ENCODE data around the gene SHPK. TPM values are rescaled to one million over a fixed set of nuclear protein-coding genes. Genes with fewer than 3 reads are reported as not detected.

Gene SHPK
- total and polyA plus RNA-seq, 8 donors, result 7.4 to 10.5 (median 8.8) TPM

DNA sequence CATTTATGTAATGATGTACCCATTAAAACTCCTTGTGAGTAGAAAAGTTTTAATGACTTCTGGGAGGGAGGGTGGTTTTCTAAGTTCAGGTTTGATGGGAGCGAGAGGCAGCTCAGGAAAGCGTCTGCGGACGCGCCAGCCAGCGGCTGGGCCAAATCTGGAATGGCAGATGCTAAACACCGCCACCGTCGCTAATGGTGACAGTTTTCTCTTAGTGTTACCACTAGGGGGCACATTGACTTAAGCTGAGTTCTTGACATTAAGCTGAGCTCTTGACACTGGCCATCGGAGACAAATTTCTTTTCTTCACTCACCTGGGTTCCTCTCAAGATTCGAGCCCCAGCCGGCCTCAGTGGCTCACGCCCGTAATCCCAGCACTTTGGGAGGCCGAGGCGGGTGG, 33.6 kb downstream of the SHPK start:
- H3K4me3 ChIP-seq, result no peak overlapping the region
- WGBS, 2 donors, result 78 to 81% methylated on average over 16 of the region's 16 CpGs
- H3K4me1 ChIP-seq, result no peaks in the 10 kb centered on the region
- TF ChIP-seq, protein P1, sequence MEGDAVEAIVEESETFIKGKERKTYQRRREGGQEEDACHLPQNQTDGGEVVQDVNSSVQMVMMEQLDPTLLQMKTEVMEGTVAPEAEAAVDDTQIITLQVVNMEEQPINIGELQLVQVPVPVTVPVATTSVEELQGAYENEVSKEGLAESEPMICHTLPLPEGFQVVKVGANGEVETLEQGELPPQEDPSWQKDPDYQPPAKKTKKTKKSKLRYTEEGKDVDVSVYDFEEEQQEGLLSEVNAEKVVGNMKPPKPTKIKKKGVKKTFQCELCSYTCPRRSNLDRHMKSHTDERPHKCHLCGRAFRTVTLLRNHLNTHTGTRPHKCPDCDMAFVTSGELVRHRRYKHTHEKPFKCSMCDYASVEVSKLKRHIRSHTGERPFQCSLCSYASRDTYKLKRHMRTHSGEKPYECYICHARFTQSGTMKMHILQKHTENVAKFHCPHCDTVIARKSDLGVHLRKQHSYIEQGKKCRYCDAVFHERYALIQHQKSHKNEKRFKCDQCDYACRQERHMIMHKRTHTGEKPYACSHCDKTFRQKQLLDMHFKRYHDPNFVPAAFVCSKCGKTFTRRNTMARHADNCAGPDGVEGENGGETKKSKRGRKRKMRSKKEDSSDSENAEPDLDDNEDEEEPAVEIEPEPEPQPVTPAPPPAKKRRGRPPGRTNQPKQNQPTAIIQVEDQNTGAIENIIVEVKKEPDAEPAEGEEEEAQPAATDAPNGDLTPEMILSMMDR (IDR thresholded peaks at IDR 0.05), result peak in 2 of 4 donors; percentile 15 to 18
- peaks cover 0 to 10% (median 0%) of the 10 kb centered on the region in 3 donors for H3K36me3 ChIP-seq
- H3K27ac ChIP-seq, result no peak overlapping the region
- FAIRE-seq (no peak), ATAC-seq (peak in 2 of 4 donors; percentile 42 to 47), DNase-seq (peak in 1 of 6 donors; percentile 25)
- no peaks in the 10 kb centered on the region for H3K9me3 ChIP-seq
- H3K27me3 ChIP-seq, result no peaks in the 10 kb centered on the region
- intact Hi-C loops (cut with DNase I), result no loop called here

DNA sequence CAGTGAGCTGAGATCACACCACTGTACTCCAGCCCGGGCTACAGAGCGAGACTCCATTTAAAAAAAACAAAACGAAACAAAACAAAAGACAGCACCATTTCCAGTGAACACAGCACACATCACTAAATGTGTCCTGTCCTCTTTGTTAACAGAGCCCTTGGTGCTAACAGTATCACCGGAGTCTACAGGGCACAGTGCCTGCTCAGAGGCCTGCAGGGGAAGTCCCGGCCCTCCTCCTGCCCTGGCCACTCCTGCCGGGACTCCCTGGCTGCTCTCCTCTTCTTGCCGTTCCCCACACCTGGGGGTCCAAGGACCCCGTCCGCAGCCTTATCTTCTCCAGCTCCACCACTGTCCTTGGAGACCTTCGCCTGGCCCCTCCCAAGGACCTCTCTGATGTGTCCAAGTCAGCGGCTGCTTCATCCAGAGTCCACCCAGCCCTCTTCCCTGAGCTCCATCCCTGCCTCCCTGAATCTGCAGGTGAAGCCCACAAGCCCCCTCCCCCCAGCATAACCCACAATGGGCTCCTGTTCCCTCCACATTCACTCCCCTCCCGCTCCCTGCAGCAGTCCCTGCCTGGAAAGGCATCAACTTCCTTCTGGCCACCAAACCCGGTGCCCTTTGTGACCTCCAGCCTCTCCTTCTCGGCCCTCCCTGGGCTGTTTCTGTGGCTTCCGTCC, 35.4 kb downstream of the SHPK start:
- whole genome bisulfite sequencing, 2 donors, result 89 to 90% methylated on average over 15 of the region's 15 CpGs
- no peaks in the 10 kb centered on the region for H3K4me1 ChIP-seq
- no peak for FAIRE-seq
- intact Hi-C loops (cut with DNase I), result no loop called here
- DNase-seq, result no peak
- no peak overlapping the region for H3K4me3 ChIP-seq
- H3K36me3 ChIP-seq, result peaks cover 0 to 1% (median 0%) of the 10 kb centered on the region in 3 donors
- TF ChIP-seq, protein P1 (IDR thresholded peaks at IDR 0.05), result no peak
- H3K9me3 ChIP-seq, result no peaks in the 10 kb centered on the region
- H3K27me3 ChIP-seq, result no peaks in the 10 kb centered on the region
- H3K27ac ChIP-seq, result no peak overlapping the region
- no peak for ATAC-seq

DNA sequence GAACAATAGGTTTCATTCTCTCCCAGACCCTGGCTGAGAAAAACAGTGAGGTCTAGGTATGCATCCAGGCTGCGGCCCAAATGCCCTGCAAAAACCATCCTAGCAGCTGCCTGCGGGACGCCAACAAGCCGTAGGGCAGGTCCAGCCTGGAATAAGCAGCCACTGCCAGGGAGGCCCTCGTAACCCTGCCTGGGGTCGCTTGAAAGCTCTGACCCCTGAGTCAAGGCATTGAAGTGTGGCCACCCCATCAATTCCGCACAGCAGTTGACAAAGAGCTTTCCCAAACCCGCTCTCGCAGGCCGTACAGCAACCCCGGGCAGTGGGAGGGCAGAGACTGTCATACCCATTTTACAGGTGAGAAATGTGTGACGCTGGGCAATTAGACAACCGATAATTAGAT, 38.0 kb downstream of the SHPK start:
- 89 to 96% methylated on average over 13 of the region's 13 CpGs for WGBS, 2 donors
- TF ChIP-seq, protein P1 (IDR thresholded peaks at IDR 0.05), result no peak
- Histone ChIP-seq H3K9me3 (no peaks in the 10 kb centered on the region), H3K36me3 (no peaks in the 10 kb centered on the region), H3K4me1 (no peaks in the 10 kb centered on the region), H3K27ac (no peak overlapping the region), H3K4me3 (no peak overlapping the region), H3K27me3 (no peaks in the 10 kb centered on the region)
- intact Hi-C loops (cut with DNase I), result no loop called here
- no peak for FAIRE-seq
- ATAC-seq, result no peak
- DNase-seq, result no peak

DNA sequence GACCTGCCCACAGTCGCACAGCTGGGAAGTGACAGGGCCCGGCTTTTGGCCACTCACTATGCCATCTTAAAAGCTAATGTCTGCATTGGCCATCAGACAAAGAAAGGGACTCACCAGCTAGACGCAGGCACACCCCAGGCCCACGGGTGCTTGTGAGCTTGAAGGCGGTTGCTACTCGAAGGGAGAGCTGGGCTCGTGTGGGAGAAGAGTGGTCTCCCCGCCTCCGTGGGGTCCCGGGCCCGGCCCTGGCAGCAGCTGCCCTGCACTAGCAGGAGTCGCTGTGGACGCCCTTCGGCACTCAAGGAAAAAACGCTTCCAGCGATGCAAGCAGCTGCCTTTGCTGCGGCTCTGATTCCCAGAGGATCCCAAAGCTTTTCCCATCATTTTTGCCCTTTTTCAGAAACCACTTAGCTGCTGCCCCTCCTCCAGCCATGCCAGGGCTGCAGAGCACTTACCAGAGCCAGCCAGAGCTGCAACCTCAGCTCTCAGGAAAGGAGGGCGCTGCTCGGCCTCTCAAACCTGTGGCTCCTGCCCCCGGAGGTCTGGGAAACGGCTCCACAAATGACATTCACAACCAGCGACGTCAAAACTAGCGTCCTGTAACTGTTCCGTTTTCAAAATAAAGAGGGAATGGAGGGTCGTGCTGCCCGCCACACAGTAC, 39.1 kb downstream of the SHPK start:
- 91 to 93% methylated on average over 27 of the region's 27 CpGs for WGBS, 2 donors
- Histone ChIP-seq H3K4me3 (no peak overlapping the region), H3K27ac (no peak overlapping the region), H3K9me3 (no peaks in the 10 kb centered on the region), H3K36me3 (no peaks in the 10 kb centered on the region), H3K27me3 (no peaks in the 10 kb centered on the region), H3K4me1 (no peaks in the 10 kb centered on the region)
- TF ChIP-seq, protein P1 (IDR thresholded peaks at IDR 0.05), result no peak
- DNase-seq (no peak), FAIRE-seq (no peak), ATAC-seq (no peak)
- intact Hi-C loops (cut with DNase I), result no loop called here

DNA sequence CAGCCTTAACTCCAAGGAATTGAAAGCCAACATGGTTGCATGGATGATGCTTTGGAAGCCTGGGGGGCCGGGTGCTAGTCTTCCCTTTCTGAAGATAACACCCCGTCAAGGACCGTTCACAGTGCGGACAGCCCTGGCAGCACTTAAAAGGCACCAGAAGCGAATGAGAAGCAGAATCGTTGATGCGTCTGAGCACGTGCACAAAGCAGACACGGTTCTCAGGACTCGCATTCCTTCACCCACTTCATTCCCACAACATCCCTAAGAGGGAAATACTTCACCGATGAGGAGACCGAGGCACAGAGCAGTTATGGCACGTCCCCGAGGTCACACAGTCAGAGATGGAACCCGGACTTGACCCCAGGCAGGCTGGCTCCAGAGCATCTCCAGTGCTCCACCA, 41.1 kb downstream of the SHPK start:
- no peak for FAIRE-seq
- WGBS, 2 donors, result 84 to 86% methylated on average over 15 of the region's 15 CpGs

More for the DNA sequence above, 41.1 kb downstream of the SHPK start:
- H3K4me3 ChIP-seq, result no peak overlapping the region
- no peaks in the 10 kb centered on the region for H3K9me3 ChIP-seq
- no peaks in the 10 kb centered on the region for H3K4me1 ChIP-seq
- intact Hi-C loops (cut with DNase I), result no loop called here
- DNase-seq (no peak), ATAC-seq (no peak)
- H3K27me3 ChIP-seq, result no peaks in the 10 kb centered on the region
- TF ChIP-seq, protein P1 (IDR thresholded peaks at IDR 0.05), result no peak
- peaks cover 0 to 9% (median 0%) of the 10 kb centered on the region in 3 donors for H3K36me3 ChIP-seq
- no peak overlapping the region for H3K27ac ChIP-seq

All from pancreas (tissue), 10 donors.